ENCODE measurements around the gene CXCR4. TPM values are rescaled to one million over a fixed set of nuclear protein-coding genes. Genes with fewer than 3 reads are reported as not detected.

The CXCR4 gene
- total and polyA plus RNA-seq, 3 donors from 2014 or later = 3.7 to 12.3 (median 9.5) TPM

GRCh38 chr2:136086253-136087016 is 31.5 kb downstream of the CXCR4 start:
- intact Hi-C loops (cut with DNase I; ENCODE audit: low total_unique reads) = no loop called here
- no peak overlapping the region for H3K4me3 ChIP-seq
- no peak for TF ChIP-seq POLR2A (IDR thresholded peaks at IDR 0.05)
- no peak for TF ChIP-seq CTCF (IDR thresholded peaks at IDR 0.05)
- no peaks in the 10 kb centered on the region for H3K9me3 ChIP-seq
- DNase-seq = no peak
- H3K4me1 ChIP-seq = no peaks in the 10 kb centered on the region
- H3K36me3 ChIP-seq (ENCODE audit: low read depth, missing control alignments) = no peaks in the 10 kb centered on the region
- no peak overlapping the region for H3K27ac ChIP-seq
- no peaks in the 10 kb centered on the region for H3K27me3 ChIP-seq
- 63 to 69% methylated on average over 4 of the region's 4 CpGs for WGBS, 2 donors

- Histone ChIP-seq H3K27me3 (no peaks in the 10 kb centered on the region), H3K27ac (no peak overlapping the region), H3K4me1 (no peaks in the 10 kb centered on the region), H3K9me3 (no peaks in the 10 kb centered on the region), H3K36me3 (ENCODE audit: low read depth, missing control alignments) (no peaks in the 10 kb centered on the region), H3K4me3 (no peak overlapping the region)
- intact Hi-C loops (cut with DNase I; ENCODE audit: low total_unique reads) = no loop called here
- no peak for DNase-seq
- WGBS, 2 donors = 84 to 87% methylated on average over 4 of the region's 4 CpGs
- no peak for TF ChIP-seq POLR2A (IDR thresholded peaks at IDR 0.05)
Observed at GRCh38 chr2:136085453-136086209, 32.3 kb downstream of the CXCR4 start.

- TF ChIP-seq POLR2A (IDR thresholded peaks at IDR 0.05) (no peak), CTCF (IDR thresholded peaks at IDR 0.05) (no peak)
- no peaks in the 10 kb centered on the region for H3K9me3 ChIP-seq
- no peak overlapping the region for H3K27ac ChIP-seq
- DNase-seq = no peak
- H3K27me3 ChIP-seq = no peaks in the 10 kb centered on the region
- WGBS, 2 donors = 73 to 87% methylated on average over 3 of the region's 3 CpGs
- H3K36me3 ChIP-seq (ENCODE audit: low read depth, missing control alignments) = no peaks in the 10 kb centered on the region
- no peak overlapping the region for H3K4me3 ChIP-seq
- no peaks in the 10 kb centered on the region for H3K4me1 ChIP-seq
- intact Hi-C loops (cut with DNase I; ENCODE audit: low total_unique reads) = no loop called here
Observed at GRCh38 chr2:136081582-136082210, 36.3 kb downstream of the CXCR4 start.

- Histone ChIP-seq H3K4me3 (no peak overlapping the region), H3K27me3 (no peaks in the 10 kb centered on the region), H3K27ac (no peak overlapping the region), H3K9me3 (no peaks in the 10 kb centered on the region), H3K36me3 (ENCODE audit: low read depth, missing control alignments) (no peaks in the 10 kb centered on the region), H3K4me1 (no peaks in the 10 kb centered on the region)
- intact Hi-C loops (cut with DNase I; ENCODE audit: low total_unique reads) = no loop called here
- 86 to 95% methylated on average over 2 of the region's 2 CpGs for WGBS, 2 donors
- TF ChIP-seq POLR2A (IDR thresholded peaks at IDR 0.05) = no peak
- no peak for TF ChIP-seq CTCF (IDR thresholded peaks at IDR 0.05)
- no peak for DNase-seq
Observed at GRCh38 chr2:136080114-136080513, 37.8 kb downstream of the CXCR4 start.

GRCh38 chr2:136077107-136077506 is 40.8 kb downstream of the CXCR4 start:
- H3K4me1 ChIP-seq = no peaks in the 10 kb centered on the region
- intact Hi-C loops (cut with DNase I; ENCODE audit: low total_unique reads) = no loop called here
- no peak for TF ChIP-seq POLR2A (IDR thresholded peaks at IDR 0.05)
- no peak for TF ChIP-seq CTCF (IDR thresholded peaks at IDR 0.05)
- H3K36me3 ChIP-seq (ENCODE audit: low read depth, missing control alignments) = no peaks in the 10 kb centered on the region
- no peak for DNase-seq
- no peaks in the 10 kb centered on the region for H3K27me3 ChIP-seq
- H3K4me3 ChIP-seq = no peak overlapping the region
- H3K27ac ChIP-seq = no peak overlapping the region
- WGBS, 2 donors = 95 to 96% methylated on average over 5 of the region's 5 CpGs
- H3K9me3 ChIP-seq = no peaks in the 10 kb centered on the region

All from testis (tissue), 3 donors.